AG04450 (cell line): ENCODE data around the gene IL12RB2. TPM values are rescaled to one million over a fixed set of nuclear protein-coding genes. Genes with fewer than 3 reads are reported as not detected.

Source experiments
- CTCF ChIA-PET: fragments of 300-600, 350-600 bp; formaldehyde crosslinking; extraction: SDS; loops from one replicate; lab custom pipeline; 2022; ENCODE audit warnings: antibody characterized with exemption, inconsistent platforms; lab: Charles Lee
- POLR2A ChIA-PET: fragments of 350-600 bp; formaldehyde crosslinking; extraction: SDS; loops from one replicate; lab custom pipeline; 2021; ENCODE audit warnings: antibody characterized with exemption, inconsistent platforms; lab: Yijun Ruan, JAX
- DNase-seq: peaks from one replicate; pipeline ENCODE4 v3.0.0-alpha.2; 2011; ENCODE audit warnings: low read depth, low spot score
- H3K27ac ChIP-seq: one replicate; pipeline ENCODE4 v1.5.1; 2012; ENCODE audit warnings: low read depth, low read length, control low read depth
- H3K27me3 ChIP-seq: one replicate; pipeline ENCODE4 v1.6.0; 2012; ENCODE audit warnings: low read length; ENCODE audit not compliant: control insufficient read depth, insufficient read depth
- H3K4me3 ChIP-seq: 2 replicates; pipeline ENCODE4 v1.5.1; 2011; ENCODE audit warnings: mild to moderate bottlenecking, low read depth, low read length, control low read depth
- H3K9me3 ChIP-seq: 2 replicates; pipeline ENCODE4 v1.5.1; 2012; ENCODE audit warnings: low read length; ENCODE audit not compliant: control insufficient read depth, insufficient read depth
- polyA plus RNA-seq: library from polyadenylated mRNA; depleted of rRNA; stranded (reverse); fragments of >200 nt; gene quantifications from 2 replicates; pipeline ENCODE4 v1.2.3, GENCODE V29; 2011
- TF ChIP-seq, protein P1 (sequence below): IDR thresholded peaks from 2 replicates; pipeline ENCODE4 v1.5.1; 2011; ENCODE audit warnings: low read depth, low read length, control low read depth, inconsistent platforms

Gene IL12RB2
- polyA plus RNA-seq, 1 experiment = not detected

DNA sequence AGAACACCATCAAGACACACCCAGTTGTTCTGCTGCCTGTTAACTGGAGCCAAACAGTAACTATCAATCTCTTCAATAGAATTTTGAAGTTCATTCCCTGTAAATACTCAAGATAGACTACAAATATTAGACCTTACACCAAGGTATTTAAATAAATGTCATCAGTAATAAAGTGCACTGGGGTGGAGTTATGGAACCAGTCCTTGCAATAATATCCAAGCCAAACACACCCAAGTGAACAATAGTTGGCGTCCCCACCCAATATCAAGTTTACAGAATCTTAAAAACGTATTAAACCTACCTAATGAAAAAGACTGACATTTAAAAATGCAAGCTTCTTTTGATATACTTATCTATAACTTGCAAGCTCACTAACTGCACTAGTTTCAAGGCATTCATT, 119.8 kb downstream of the IL12RB2 start:
- no peaks in the 10 kb centered on the region for H3K27me3 ChIP-seq
- no peaks in the 10 kb centered on the region; the same call in 1 of the 2 replicates for H3K9me3 ChIP-seq
- no peak overlapping the region for H3K27ac ChIP-seq
- H3K4me3 ChIP-seq = peak overlapping the region; percentile 85
- ChIA-PET POLR2A (no interaction called here), CTCF (interaction anchor here (1.1 to 2.7 kb wide), 3 partner anchors 74 to 333 kb away, joined by 4 to 14 read pairs (median 13); no protein-coding TSS in a partner anchor)
- TF ChIP-seq, protein P1, sequence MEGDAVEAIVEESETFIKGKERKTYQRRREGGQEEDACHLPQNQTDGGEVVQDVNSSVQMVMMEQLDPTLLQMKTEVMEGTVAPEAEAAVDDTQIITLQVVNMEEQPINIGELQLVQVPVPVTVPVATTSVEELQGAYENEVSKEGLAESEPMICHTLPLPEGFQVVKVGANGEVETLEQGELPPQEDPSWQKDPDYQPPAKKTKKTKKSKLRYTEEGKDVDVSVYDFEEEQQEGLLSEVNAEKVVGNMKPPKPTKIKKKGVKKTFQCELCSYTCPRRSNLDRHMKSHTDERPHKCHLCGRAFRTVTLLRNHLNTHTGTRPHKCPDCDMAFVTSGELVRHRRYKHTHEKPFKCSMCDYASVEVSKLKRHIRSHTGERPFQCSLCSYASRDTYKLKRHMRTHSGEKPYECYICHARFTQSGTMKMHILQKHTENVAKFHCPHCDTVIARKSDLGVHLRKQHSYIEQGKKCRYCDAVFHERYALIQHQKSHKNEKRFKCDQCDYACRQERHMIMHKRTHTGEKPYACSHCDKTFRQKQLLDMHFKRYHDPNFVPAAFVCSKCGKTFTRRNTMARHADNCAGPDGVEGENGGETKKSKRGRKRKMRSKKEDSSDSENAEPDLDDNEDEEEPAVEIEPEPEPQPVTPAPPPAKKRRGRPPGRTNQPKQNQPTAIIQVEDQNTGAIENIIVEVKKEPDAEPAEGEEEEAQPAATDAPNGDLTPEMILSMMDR = no peak
- DNase-seq = no peak

GRCh38 chr1:67427947-67428346, 120.3 kb downstream of the IL12RB2 start:
- no peak for DNase-seq
- TF ChIP-seq, protein P1 = no peak
- CTCF ChIA-PET = interaction anchor here (1.1 to 2.7 kb wide), 3 partner anchors 73 to 332 kb away, joined by 4 to 14 read pairs (median 13); no protein-coding TSS in a partner anchor
- H3K4me3 ChIP-seq = peak overlapping the region; percentile 85
- H3K27ac ChIP-seq = no peak overlapping the region
- no peaks in the 10 kb centered on the region; the same call in 1 of the 2 replicates for H3K9me3 ChIP-seq
- H3K27me3 ChIP-seq = no peaks in the 10 kb centered on the region
- POLR2A ChIA-PET = no interaction called here

DNA sequence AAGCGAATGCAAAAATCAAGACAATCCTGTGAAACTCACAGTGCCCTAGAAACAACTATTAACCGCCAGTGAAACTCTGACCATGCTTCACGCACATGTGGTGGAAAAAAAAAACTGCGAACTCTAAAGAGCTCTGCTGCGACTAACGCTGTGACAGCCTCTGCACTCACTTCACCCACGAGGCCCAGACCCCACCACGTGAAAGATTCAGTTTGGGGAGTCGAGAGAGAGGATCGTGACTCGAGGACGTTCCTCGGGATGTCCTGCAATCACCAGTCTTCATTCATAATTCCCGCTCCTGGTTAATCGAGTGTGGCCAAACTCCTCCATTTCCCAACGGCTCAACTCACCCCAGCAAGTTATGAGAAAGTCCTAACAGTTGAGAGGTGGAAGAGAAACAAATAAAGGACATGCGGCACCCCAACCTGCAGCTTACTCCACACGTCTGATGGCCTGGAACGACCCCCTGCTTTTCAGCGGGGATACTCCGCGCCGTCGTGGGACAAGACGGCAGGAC, 121.4 kb downstream of the IL12RB2 start:
- Histone ChIP-seq H3K4me3 (peak overlapping the region; percentile 85), H3K9me3 (no peaks in the 10 kb centered on the region; the same call in 1 of the 2 replicates), H3K27ac (no peak overlapping the region), H3K27me3 (no peaks in the 10 kb centered on the region)
- no peak for DNase-seq
- POLR2A ChIA-PET = interaction anchor here (1.2 to 1.3 kb wide), 2 partner anchors 13 to 21 kb away, joined by 4 to 10 read pairs; no protein-coding TSS in a partner anchor
- CTCF ChIA-PET = interaction anchor here (1.1 to 2.7 kb wide), 4 partner anchors 31 to 215 kb away, joined by 3 to 14 read pairs (median 8); no protein-coding TSS in a partner anchor
- TF ChIP-seq, protein P1 = no peak

GRCh38 chr1:67429528-67430357, 122.1 kb downstream of the IL12RB2 start:
- peak overlapping the region; percentile 85 for H3K4me3 ChIP-seq

More at GRCh38 chr1:67429528-67430357, 122.1 kb downstream of the IL12RB2 start:
- H3K9me3 ChIP-seq = no peaks in the 10 kb centered on the region; the same call in 1 of the 2 replicates
- TF ChIP-seq, protein P1 = no peak
- no peak for DNase-seq
- POLR2A ChIA-PET = interaction anchor here (0.9 to 1.3 kb wide), 5 partner anchors 9 to 255 kb away, joined by 3 to 10 read pairs (median 4); partner anchors contain the start of gene GADD45A
- CTCF ChIA-PET = interaction anchor here (1.1 to 1.2 kb wide), 4 partner anchors 32 to 216 kb away, joined by 3 to 4 read pairs (median 4); no protein-coding TSS in a partner anchor
- no peaks in the 10 kb centered on the region for H3K27me3 ChIP-seq
- H3K27ac ChIP-seq = no peak overlapping the region
